WTC11 (cell line): Measurements from ENCODE around the gene KSR1.

Source experiments
- TCF7 ChIP-seq: sonication (generic); formaldehyde crosslinking; IDR thresholded peaks from 2 replicates; pipeline ENCODE4 v1.8.0; 2022; ENCODE audit warnings: mild to moderate bottlenecking, low read depth, missing genetic modification reagents, moderate library complexity
- TF ChIP-seq, protein P1 (sequence below): fragments of 200-600 bp; IDR thresholded peaks from 2 replicates; pipeline ENCODE4 v1.8.0; 2022; ENCODE audit warnings: antibody characterized with exemption
- TF ChIP-seq, protein P2 (sequence below): sonication (generic); formaldehyde crosslinking; IDR thresholded peaks from 2 replicates; pipeline ENCODE4 v1.8.1; 2022; ENCODE audit warnings: missing genetic modification reagents, borderline replicate concordance

DNA sequence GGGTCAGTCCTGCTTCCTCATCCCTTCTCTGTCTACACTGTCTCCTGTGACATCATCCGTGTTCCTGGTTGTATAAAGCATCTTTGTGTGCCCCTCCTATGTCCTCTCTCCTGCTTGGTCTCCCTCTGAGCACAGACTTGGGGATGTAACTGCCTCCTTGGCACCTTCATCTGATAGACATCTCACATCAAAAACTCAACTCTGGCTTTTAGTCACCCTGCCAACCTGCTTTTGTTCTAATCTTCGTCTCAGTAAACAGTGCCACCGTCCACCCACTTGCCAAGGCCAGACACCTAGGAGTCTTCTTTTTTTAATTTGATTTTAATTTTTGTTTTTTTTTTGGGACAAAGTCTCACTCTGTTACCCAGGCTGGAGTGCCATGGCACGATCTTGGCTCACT lies 16.9 kb upstream of the KSR1 start:
- TF ChIP-seq, protein P1, sequence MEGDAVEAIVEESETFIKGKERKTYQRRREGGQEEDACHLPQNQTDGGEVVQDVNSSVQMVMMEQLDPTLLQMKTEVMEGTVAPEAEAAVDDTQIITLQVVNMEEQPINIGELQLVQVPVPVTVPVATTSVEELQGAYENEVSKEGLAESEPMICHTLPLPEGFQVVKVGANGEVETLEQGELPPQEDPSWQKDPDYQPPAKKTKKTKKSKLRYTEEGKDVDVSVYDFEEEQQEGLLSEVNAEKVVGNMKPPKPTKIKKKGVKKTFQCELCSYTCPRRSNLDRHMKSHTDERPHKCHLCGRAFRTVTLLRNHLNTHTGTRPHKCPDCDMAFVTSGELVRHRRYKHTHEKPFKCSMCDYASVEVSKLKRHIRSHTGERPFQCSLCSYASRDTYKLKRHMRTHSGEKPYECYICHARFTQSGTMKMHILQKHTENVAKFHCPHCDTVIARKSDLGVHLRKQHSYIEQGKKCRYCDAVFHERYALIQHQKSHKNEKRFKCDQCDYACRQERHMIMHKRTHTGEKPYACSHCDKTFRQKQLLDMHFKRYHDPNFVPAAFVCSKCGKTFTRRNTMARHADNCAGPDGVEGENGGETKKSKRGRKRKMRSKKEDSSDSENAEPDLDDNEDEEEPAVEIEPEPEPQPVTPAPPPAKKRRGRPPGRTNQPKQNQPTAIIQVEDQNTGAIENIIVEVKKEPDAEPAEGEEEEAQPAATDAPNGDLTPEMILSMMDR = no peak
- TF ChIP-seq, protein P2, sequence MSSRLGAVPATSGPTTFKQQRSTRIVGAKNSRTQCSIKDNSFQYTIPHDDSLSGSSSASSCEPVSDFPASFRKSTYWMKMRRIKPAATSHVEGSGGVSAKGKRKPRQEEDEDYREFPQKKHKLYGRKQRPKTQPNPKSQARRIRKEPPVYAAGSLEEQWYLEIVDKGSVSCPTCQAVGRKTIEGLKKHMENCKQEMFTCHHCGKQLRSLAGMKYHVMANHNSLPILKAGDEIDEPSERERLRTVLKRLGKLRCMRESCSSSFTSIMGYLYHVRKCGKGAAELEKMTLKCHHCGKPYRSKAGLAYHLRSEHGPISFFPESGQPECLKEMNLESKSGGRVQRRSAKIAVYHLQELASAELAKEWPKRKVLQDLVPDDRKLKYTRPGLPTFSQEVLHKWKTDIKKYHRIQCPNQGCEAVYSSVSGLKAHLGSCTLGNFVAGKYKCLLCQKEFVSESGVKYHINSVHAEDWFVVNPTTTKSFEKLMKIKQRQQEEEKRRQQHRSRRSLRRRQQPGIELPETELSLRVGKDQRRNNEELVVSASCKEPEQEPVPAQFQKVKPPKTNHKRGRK (CRISPR knock-in tag) = no peak
- TF ChIP-seq TCF7 (CRISPR knock-in tag) = no peak
